Spleen (tissue), 7 donors: ENCODE results near the gene BTNL8.

Source experiments
- CTCF ChIP-seq, 11 experiments: fragments of 200-600 bp in 7 of 11; fragments of 450-650 bp in 4 of 11; sonication (generic) in 4 of 11; IDR thresholded peaks in 8 of 11; conservative IDR thresholded peaks in 3 of 11; 1 replicate in 7 of 11; 2 replicates in 4 of 11; pipeline versions ENCODE4 v1.4.0 to v1.8.0; 2016 to 2021; ENCODE audit warnings: antibody characterized with exemption in 11 of 11, inconsistent platforms in 4 of 11, mild to moderate bottlenecking in 1 of 11
- POLR2A ChIP-seq, 3 donors: fragments of 450-650 bp; IDR thresholded peaks; one replicate each; pipeline ENCODE4 v1.5.1; 2017; ENCODE audit warnings: antibody characterized with exemption in 3 of 3, mild to moderate bottlenecking in 1 of 3
- POLR2AphosphoS5 ChIP-seq, 3 donors: sonication (generic); formaldehyde crosslinking; IDR thresholded peaks; one replicate each; pipeline ENCODE4 v1.5.1; 2017; ENCODE audit warnings: antibody characterized with exemption in 3 of 3
- donor health status: DM: no; HTN: no; CAD: no; lungs with moderate emphysema.
- donor health status: DM: no; HTN: no; CAD: no.
- donor health status: DM: no; HTN: no; CAD: no.

DNA sequence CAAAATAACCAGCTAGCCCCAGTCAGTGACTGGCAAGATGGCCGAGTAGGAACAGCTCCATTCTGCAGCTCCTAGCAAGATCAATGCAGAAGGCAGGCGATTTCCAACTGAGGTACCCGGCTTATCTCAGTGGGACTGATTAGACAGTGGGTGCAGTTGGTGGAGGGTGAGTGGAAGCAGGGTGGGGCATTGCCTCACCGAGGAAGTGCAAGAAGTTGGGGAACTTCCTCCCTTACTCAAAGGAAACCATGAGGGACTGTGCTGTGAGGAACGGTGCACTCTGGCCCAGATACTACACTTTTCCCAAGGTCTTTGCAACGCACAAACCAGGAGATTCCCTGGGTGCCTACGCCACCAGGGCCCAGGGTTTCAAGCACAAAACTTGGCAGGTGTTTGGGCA is 9.6 kb upstream of the BTNL8 start:
- no peak for TF ChIP-seq POLR2A (IDR thresholded peaks at IDR 0.05)
- TF ChIP-seq POLR2AphosphoS5 (IDR thresholded peaks at IDR 0.05): no peak
- no peak for TF ChIP-seq CTCF (IDR thresholded peaks at IDR 0.05 in 8 of 11, conservative IDR thresholded peaks at IDR 0.05 in 3 of 11)
